ENCODE measurements around the gene ITIH1. TPM values are rescaled to one million over a fixed set of nuclear protein-coding genes. Genes with fewer than 3 reads are reported as not detected.

The ITIH1 gene
- total and polyA plus RNA-seq, 2 of the 4 experiments (the other 2 are of a cell fraction), result not detected

DNA sequence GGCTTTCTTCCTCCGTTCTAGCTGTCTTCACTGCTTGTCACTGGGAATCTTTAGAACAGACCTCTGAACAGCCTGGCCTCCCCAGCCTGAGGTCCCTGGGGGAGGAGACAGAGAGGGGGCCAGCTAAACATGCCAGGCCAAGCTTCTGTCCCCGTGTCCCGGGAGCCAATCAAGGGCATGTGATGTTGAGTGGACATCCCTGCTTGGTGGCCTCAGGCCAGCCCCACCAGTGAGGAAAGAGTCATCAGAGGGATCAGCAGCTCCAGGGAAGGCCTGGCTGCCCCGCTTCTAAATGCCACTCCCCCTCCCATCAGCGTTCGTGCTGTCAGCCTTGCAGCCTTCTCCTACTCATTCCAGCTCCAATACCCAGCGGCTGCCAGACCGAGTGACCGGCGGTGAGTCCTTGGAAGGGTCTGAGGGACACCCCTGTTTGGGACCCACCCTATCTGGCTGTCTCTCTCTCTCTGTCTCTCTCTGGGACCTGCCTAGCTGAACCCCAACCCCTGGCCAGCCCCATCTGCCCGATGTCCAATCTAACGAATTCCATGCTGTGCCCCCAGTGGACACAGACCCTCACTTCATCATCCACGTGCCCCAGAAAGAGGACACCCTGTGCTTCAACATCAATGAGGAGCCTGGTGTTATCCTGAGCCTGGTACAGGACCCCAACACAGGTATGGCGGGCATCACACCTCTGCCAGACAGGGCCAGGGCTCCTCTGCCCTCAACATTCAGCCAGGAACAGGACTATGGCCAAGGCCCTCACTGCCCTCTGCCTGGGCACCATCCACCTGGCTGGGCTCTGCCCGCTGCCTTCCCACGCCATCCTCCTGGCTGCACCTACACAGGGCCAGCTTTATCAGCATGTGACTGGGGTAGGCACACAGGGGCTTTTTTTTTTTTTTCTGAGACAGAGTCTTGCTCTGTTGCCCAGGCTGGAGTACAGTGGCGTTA lies 10.6 kb downstream of the ITIH1 start:
- Histone ChIP-seq H4K5ac (ENCODE audit: low read depth, low read length) (no peak overlapping the region), H3K79me1 (ENCODE audit: low read depth in 1 of 2, low read length in 2 of 2) (no peaks in the 10 kb centered on the region), H3K56ac (ENCODE audit: extremely low read depth, insufficient read depth, low read length) (no peak overlapping the region), H4K91ac (ENCODE audit: insufficient read depth, low read depth, low read length) (no peak overlapping the region), H2BK5ac (ENCODE audit: low read depth, low read length, poor library complexity, severe bottlenecking) (no peak overlapping the region), H3K4ac (ENCODE audit: low read depth, low read length) (no peak overlapping the region), H3K36me3 (ENCODE audit: control insufficient read depth, insufficient read depth, low read length) (no peaks in the 10 kb centered on the region), H3K4me1 (ENCODE audit: control insufficient read depth, insufficient read depth, low read length) (no peaks in the 10 kb centered on the region), H3K9ac (ENCODE audit: low read depth, low read length) (no peak overlapping the region), H3K27me3 (ENCODE audit: control insufficient read depth, insufficient read depth, low read length) (peaks cover 50% of the 10 kb centered on the region), H4K20me1 (ENCODE audit: insufficient read depth, low read length) (no peaks in the 10 kb centered on the region), H3K27ac (ENCODE audit: insufficient read depth, low read length) (no peak overlapping the region), H2BK15ac (ENCODE audit: low read depth, low read length) (no peak overlapping the region), H2AFZ (replicated peaks; ENCODE audit: low read length, poor library complexity) (no peak overlapping the region), H2AK5ac (ENCODE audit: low read depth, low read length) (no peak overlapping the region), H2BK120ac (ENCODE audit: low read depth, low read length) (no peak overlapping the region), H3K9me3 (ENCODE audit: control insufficient read depth, insufficient read depth, low read length) (no peaks in the 10 kb centered on the region), H3K14ac (replicated peaks; ENCODE audit: low read depth, low read length) (no peak overlapping the region), H3K4me3 (ENCODE audit: insufficient read depth, low read depth, low read length) (no peak overlapping the region), H3K4me2 (ENCODE audit: low read depth, low read length) (no peak overlapping the region), H3K18ac (ENCODE audit: low read depth, low read length) (no peak overlapping the region), H3K23ac (ENCODE audit: low read depth, low read length) (no peak overlapping the region), H2AK9ac (replicated peaks; ENCODE audit: low read depth, low read length, poor library complexity) (peak overlapping the region; percentile 42), H2BK20ac (ENCODE audit: low read depth, low read length) (no peak overlapping the region), H4K8ac (ENCODE audit: low read depth in 2 of 2, low read length in 2 of 2) (no peak overlapping the region), H3K9me1 (ENCODE audit: insufficient read depth, low read length) (no peaks in the 10 kb centered on the region; the same call in 1 of the 2 replicates)
- in situ Hi-C loops (cut with MboI; ENCODE audit: low sequenced_read_pairs), result no loop called here
- no TSS peak for BruUV-seq (replicated peaks)
- TF ChIP-seq, protein P1, sequence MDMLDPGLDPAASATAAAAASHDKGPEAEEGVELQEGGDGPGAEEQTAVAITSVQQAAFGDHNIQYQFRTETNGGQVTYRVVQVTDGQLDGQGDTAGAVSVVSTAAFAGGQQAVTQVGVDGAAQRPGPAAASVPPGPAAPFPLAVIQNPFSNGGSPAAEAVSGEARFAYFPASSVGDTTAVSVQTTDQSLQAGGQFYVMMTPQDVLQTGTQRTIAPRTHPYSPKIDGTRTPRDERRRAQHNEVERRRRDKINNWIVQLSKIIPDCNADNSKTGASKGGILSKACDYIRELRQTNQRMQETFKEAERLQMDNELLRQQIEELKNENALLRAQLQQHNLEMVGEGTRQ (IDR thresholded peaks at IDR 0.05; ENCODE audit: low read depth, low read length), result no peak
- no peak for TF ChIP-seq SMC3 (IDR thresholded peaks at IDR 0.05; ENCODE audit: low read depth, low read length)
- TF ChIP-seq FOS (IDR thresholded peaks at IDR 0.05; ENCODE audit: low read depth, low read length), result no peak
- no peak for TF ChIP-seq MAFK (IDR thresholded peaks at IDR 0.05; ENCODE audit: low read depth, low read length)
- TF ChIP-seq MXI1 (IDR thresholded peaks at IDR 0.05; ENCODE audit: borderline replicate concordance, low read depth, low read length), result no peak
- TF ChIP-seq BHLHE40 (IDR thresholded peaks at IDR 0.05; ENCODE audit: low read depth, low read length), result no peak
- TF ChIP-seq RFX5 (IDR thresholded peaks at IDR 0.05; ENCODE audit: low read depth, low read length), result no peak
- TF ChIP-seq CHD1 (IDR thresholded peaks at IDR 0.05; ENCODE audit: low read depth, low read length), result no peak
- TF ChIP-seq NFE2L2 (IDR thresholded peaks at IDR 0.05; ENCODE audit: low read depth, low read length), result no peak
- no peak for TF ChIP-seq RCOR1 (IDR thresholded peaks at IDR 0.05; ENCODE audit: insufficient replicate concordance, low read length)
- no peak for TF ChIP-seq MAZ (IDR thresholded peaks at IDR 0.05; ENCODE audit: borderline replicate concordance, low read depth, low read length)
- no peak for TF ChIP-seq CEBPB (IDR thresholded peaks at IDR 0.05; ENCODE audit: low read depth, low read length)
- TF ChIP-seq POLR2A (IDR thresholded peaks at IDR 0.05; ENCODE audit: low read depth, low read length), result no peak
- DNase-seq (no peak), ATAC-seq (ENCODE audit: low read depth) (no peak)
- 80% methylated on average over 1 of the region's 17 CpGs; no CpG with 5 or more reads in 1 of the 2 experiments for WGBS, 2 experiments (ENCODE audit: extremely low coverage in 2 of 2, insufficient read length in 1 of 2)
- POLR2A ChIA-PET (ENCODE audit: unreplicated experiment), result no interaction called here
- intact Hi-C loops (cut with micrococcal nuclease), result no loop called here
- dilution Hi-C loops (cut with HindIII; ENCODE audit: low sequenced_read_pairs, unreplicated experiment), result no loop called here
- CTCF ChIA-PET, result no interaction called here

Measured in IMR-90 (cell line).